GM23248 (cell line): ENCODE results near the gene TMEM43.

Experiments
- EZH2 ChIP-seq: fragments of 200-600 bp; sonication (generic); IDR thresholded peaks from 2 replicates; pipeline ENCODE4 v1.6.1; 2018; ENCODE audit warnings: antibody characterized with exemption, mild to moderate bottlenecking; ENCODE audit not compliant: insufficient read depth, poor library complexity, severe bottlenecking
- EZH2phosphoT487 ChIP-seq: fragments of 200-600 bp; sonication (generic); IDR thresholded peaks from 2 replicates; pipeline ENCODE4 v1.6.1; 2018; ENCODE audit warnings: antibody characterized with exemption, moderate library complexity, mild to moderate bottlenecking, low read depth; ENCODE audit not compliant: insufficient read depth

GRCh38 chr3:14124615-14125192, at the start of gene TMEM43, which contains the start of gene CHCHD4:
- TF ChIP-seq EZH2phosphoT487 (no peak), EZH2 (no peak)
